OCI-LY7 (cell line): ENCODE data around the gene KAZN. TPM values are rescaled to one million over a fixed set of nuclear protein-coding genes. Genes with fewer than 3 reads are reported as not detected.

Experiments
- BruUV-seq: library from RNA; stranded (reverse); fragments of 400-500 nt; replicated peaks from 2 replicates; lab custom pipeline; 2021; lab: Mats Ljungman, UMichigan
- CTCF ChIA-PET: fragments of 300-600 bp; sonication (Branson Sonifier 250); formaldehyde crosslinking; loops from one replicate; lab custom pipeline; 2022; ENCODE audit warnings: antibody characterized with exemption; ENCODE audit not compliant: unreplicated experiment; lab: Charles Lee
- POLR2A ChIA-PET: fragments of 300-600 bp; sonication (Branson Sonifier 250); formaldehyde crosslinking; loops from one replicate; lab custom pipeline; 2022; ENCODE audit warnings: antibody characterized with exemption; lab: Charles Lee
- DNase-seq: peaks from one replicate; pipeline ENCODE4 v3.0.0-alpha.2; 2015; ENCODE audit warnings: low spot score
- H2AFZ ChIP-seq: fragments of 200-600 bp; sonication (generic), shearing (Covaris generic); 2 replicates; pipeline ENCODE4 v1.6.1; 2014; ENCODE audit warnings: mild to moderate bottlenecking, antibody characterized with exemption, low read length, moderate library complexity
- H3K27ac ChIP-seq: fragments of 200-600 bp; sonication (generic); 2 replicates; pipeline ENCODE4 v1.5.1; 2014; ENCODE audit warnings: mixed run types, low read depth, mild to moderate bottlenecking, moderate library complexity, low read length, inconsistent platforms; ENCODE audit not compliant: poor library complexity, severe bottlenecking
- H3K36me3 ChIP-seq: fragments of 200-600 bp; sonication (generic); 2 replicates; pipeline ENCODE4 v1.6.1; 2014; ENCODE audit warnings: mild to moderate bottlenecking, antibody characterized with exemption, low read length, moderate library complexity, mixed read lengths; ENCODE audit not compliant: insufficient read depth
- H3K4me1 ChIP-seq: fragments of 200-600 bp; sonication (generic); 2 replicates; pipeline ENCODE4 v1.5.1; 2014; ENCODE audit warnings: mild to moderate bottlenecking, low read length; ENCODE audit not compliant: insufficient read depth, poor library complexity, severe bottlenecking
- H3K4me2 ChIP-seq: fragments of 200-600 bp; sonication (generic); 2 replicates; pipeline ENCODE4 v1.6.1; 2014; ENCODE audit warnings: mild to moderate bottlenecking, low read length
- H3K4me3 ChIP-seq: fragments of 200-600 bp; sonication (generic); 2 replicates; pipeline ENCODE4 v1.5.1; 2014; ENCODE audit warnings: mild to moderate bottlenecking, low read depth, low read length; ENCODE audit not compliant: poor library complexity, severe bottlenecking
- H3K79me2 ChIP-seq: fragments of 200-600 bp; sonication (generic); 2 replicates; pipeline ENCODE4 v1.6.1; 2016; ENCODE audit warnings: low read depth, mild to moderate bottlenecking, low read length, moderate library complexity, mixed read lengths; ENCODE audit not compliant: insufficient read depth
- H3K9me2 ChIP-seq: fragments of 200-600 bp; sonication (generic); 2 replicates; pipeline ENCODE4 v1.6.1; 2016; ENCODE audit warnings: mild to moderate bottlenecking, low read length, mixed read lengths; ENCODE audit not compliant: insufficient read depth
- H3K9me3 ChIP-seq: fragments of 200-600 bp; sonication (generic); 2 replicates; pipeline ENCODE4 v1.6.1; 2014; ENCODE audit warnings: mild to moderate bottlenecking, mixed run types, low read length, mixed read lengths
- H4K20me1 ChIP-seq: fragments of 200-600 bp; sonication (generic); 2 replicates; pipeline ENCODE4 v1.6.1; 2014; ENCODE audit warnings: mild to moderate bottlenecking, antibody characterized with exemption, low read length, moderate library complexity, mixed read lengths; ENCODE audit not compliant: insufficient read depth
- EZH2phosphoT487 ChIP-seq: fragments of 200-600 bp; sonication (generic); IDR thresholded peaks from 2 replicates; pipeline ENCODE4 v1.6.1; 2018; ENCODE audit warnings: low read depth, borderline replicate concordance, mild to moderate bottlenecking, mixed run types, antibody characterized with exemption, low read length, moderate library complexity, mixed read lengths
- intact Hi-C: fragments of 100-400 bp; cut with micrococcal nuclease; formaldehyde crosslinking; loops from one replicate; pipeline ENCODE4 v1.10.0; 2022; ENCODE audit not compliant: unreplicated experiment
- total RNA-seq, 2 experiments: library from RNA; depleted of rRNA in 1 of 2; stranded (reverse); fragments of >200 nt in 1 of 2; shearing (Covaris generic) in 1 of 2; gene quantifications; 2 replicates each; pipeline ENCODE4 v1.2.3, GENCODE V29; 2014 to 2022
- TF ChIP-seq, protein P1 (sequence below): fragments of 200-600 bp; sonication (generic); conservative IDR thresholded peaks from 2 replicates; pipeline ENCODE4 v1.5.1; 2014; ENCODE audit warnings: mild to moderate bottlenecking, antibody characterized with exemption, low read length, moderate library complexity, mixed read lengths

Gene KAZN
- total RNA-seq, 2 experiments from 2014 or later = 0.40 to 2.4 TPM

DNA sequence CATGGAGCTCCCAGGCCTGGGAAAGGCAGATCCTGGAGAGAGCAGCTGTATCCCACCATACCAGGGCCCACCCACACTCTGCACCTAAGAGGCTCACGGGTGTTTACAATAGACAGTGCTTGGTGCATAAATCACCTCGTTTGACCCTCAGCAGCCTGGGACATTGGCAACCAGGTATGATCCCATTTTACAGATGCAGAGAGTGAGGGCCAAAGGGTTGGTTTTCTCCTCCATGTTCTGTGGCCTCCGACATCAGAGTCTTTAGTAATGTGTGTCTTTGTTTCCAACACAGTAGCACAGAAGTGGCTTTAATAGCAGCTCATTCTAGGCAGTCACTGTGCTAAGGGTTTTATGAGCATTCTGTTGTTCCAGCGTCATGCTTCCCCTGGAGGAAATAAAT, 176.5 kb downstream of the KAZN start:
- DNase-seq = no peak
- no TSS peak for BruUV-seq
- ChIA-PET CTCF (no interaction called here), POLR2A (no interaction called here)
- H3K9me3 ChIP-seq = no peaks in the 10 kb centered on the region
- intact Hi-C loops = loop anchor here (10.0 kb wide), 1 partner anchor 260 kb away; no protein-coding TSS in a partner anchor
- no peak overlapping the region for H3K4me3 ChIP-seq
- H3K9me2 ChIP-seq = no peaks in the 10 kb centered on the region
- no peaks in the 10 kb centered on the region for H3K79me2 ChIP-seq
- H3K4me2 ChIP-seq = no peak overlapping the region
- peaks cover 16% of the 10 kb centered on the region for H3K4me1 ChIP-seq
- H3K36me3 ChIP-seq = no peaks in the 10 kb centered on the region
- TF ChIP-seq EZH2phosphoT487 = no peak
- TF ChIP-seq, protein P1, sequence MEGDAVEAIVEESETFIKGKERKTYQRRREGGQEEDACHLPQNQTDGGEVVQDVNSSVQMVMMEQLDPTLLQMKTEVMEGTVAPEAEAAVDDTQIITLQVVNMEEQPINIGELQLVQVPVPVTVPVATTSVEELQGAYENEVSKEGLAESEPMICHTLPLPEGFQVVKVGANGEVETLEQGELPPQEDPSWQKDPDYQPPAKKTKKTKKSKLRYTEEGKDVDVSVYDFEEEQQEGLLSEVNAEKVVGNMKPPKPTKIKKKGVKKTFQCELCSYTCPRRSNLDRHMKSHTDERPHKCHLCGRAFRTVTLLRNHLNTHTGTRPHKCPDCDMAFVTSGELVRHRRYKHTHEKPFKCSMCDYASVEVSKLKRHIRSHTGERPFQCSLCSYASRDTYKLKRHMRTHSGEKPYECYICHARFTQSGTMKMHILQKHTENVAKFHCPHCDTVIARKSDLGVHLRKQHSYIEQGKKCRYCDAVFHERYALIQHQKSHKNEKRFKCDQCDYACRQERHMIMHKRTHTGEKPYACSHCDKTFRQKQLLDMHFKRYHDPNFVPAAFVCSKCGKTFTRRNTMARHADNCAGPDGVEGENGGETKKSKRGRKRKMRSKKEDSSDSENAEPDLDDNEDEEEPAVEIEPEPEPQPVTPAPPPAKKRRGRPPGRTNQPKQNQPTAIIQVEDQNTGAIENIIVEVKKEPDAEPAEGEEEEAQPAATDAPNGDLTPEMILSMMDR = no peak
- H2AFZ ChIP-seq = no peak overlapping the region
- H4K20me1 ChIP-seq = no peaks in the 10 kb centered on the region
- H3K27ac ChIP-seq = no peak overlapping the region

DNA sequence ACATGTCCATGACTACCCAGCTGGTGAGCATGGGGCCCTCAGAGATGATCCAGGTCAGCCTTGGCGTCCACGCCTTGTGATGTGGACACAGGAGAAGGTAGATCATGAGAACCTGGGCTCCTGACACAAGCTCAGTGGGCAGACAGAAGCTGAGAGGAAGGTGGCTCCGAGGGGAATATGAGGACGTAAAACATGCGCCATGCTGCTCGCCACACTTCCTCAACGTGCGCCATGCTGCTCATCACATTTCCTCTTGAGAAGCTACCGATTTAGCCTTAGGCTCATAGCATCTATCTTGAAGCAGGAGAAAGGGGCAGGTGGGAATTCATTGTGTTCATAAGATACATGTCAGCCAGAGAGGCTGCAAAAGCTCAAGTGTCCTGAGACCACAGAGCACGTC, 176.9 kb downstream of the KAZN start:
- Histone ChIP-seq H3K9me3 (no peaks in the 10 kb centered on the region), H3K36me3 (no peaks in the 10 kb centered on the region), H3K79me2 (no peaks in the 10 kb centered on the region), H3K9me2 (no peaks in the 10 kb centered on the region), H4K20me1 (no peaks in the 10 kb centered on the region), H3K4me2 (no peak overlapping the region), H3K4me3 (no peak overlapping the region), H3K4me1 (peaks cover 16% of the 10 kb centered on the region), H2AFZ (no peak overlapping the region), H3K27ac (no peak overlapping the region)
- POLR2A ChIA-PET = no interaction called here
- BruUV-seq = no TSS peak
- no peak for DNase-seq
- CTCF ChIA-PET = interaction anchor here (0.6 kb wide), 1 partner anchor 46 kb away, joined by 3 read pairs; no protein-coding TSS in a partner anchor
- intact Hi-C loops = loop anchor here (10.0 kb wide), 1 partner anchor 259 kb away; no protein-coding TSS in a partner anchor
- TF ChIP-seq, protein P1 = no peak
